Gastroesophageal sphincter (tissue), 4 donors: ENCODE data around the gene CTR9. TPM values are rescaled to one million over a fixed set of nuclear protein-coding genes. Genes with fewer than 3 reads are reported as not detected.

Experiments used
- ATAC-seq: fragments of 150-250 bp; one replicate; pipeline ENCODE4 v1.9.1; 2016; ENCODE audit warnings: mild to moderate bottlenecking, moderate library complexity
- H3K27ac ChIP-seq, 4 donors: fragments of 200-600 bp; sonication (generic) in 3 of 4; 1 replicate in 3 of 4; 2 replicates in 1 of 4; pipeline ENCODE4 v1.5.1; 2016 to 2019
- H3K27me3 ChIP-seq: fragments of 200-600 bp; sonication (generic); one replicate; pipeline ENCODE4 v1.5.1; 2019
- H3K36me3 ChIP-seq, 2 donors: fragments of 200-600 bp; sonication (generic); one replicate each; pipeline ENCODE4 v1.5.1; 2019; ENCODE audit warnings: control low read depth in 1 of 2
- H3K4me1 ChIP-seq, 3 donors: fragments of 200-600 bp; sonication (generic); 1 replicate in 2 of 3; 2 replicates in 1 of 3; pipeline ENCODE4 v1.5.1; 2016 to 2019; ENCODE audit warnings: control low read depth in 2 of 3
- H3K4me3 ChIP-seq, 2 donors: fragments of 200-600 bp; sonication (generic); one replicate each; pipeline ENCODE4 v1.5.1; 2019; ENCODE audit warnings: mild to moderate bottlenecking in 1 of 2, moderate library complexity in 1 of 2
- H3K9me3 ChIP-seq, 3 donors: fragments of 200-600 bp; sonication (generic); one replicate each; pipeline ENCODE4 v1.5.1; 2017 to 2019; ENCODE audit warnings: control low read depth in 2 of 3
- EP300 ChIP-seq: sonication (generic); formaldehyde crosslinking; IDR thresholded peaks from one replicate; pipeline ENCODE4 v1.6.1; 2017; ENCODE audit warnings: antibody characterized with exemption, mild to moderate bottlenecking
- POLR2A ChIP-seq, 2 donors: fragments of 450-650 bp; IDR thresholded peaks; one replicate each; pipeline ENCODE4 v1.6.1; 2017; ENCODE audit warnings: antibody characterized with exemption in 2 of 2, mild to moderate bottlenecking in 2 of 2, moderate library complexity in 1 of 2
- POLR2AphosphoS5 ChIP-seq: sonication (generic); formaldehyde crosslinking; IDR thresholded peaks from one replicate; pipeline ENCODE4 v1.6.1; 2017; ENCODE audit warnings: antibody characterized with exemption
- WGBS, 2 donors: methylation state at CpG; one replicate each; pipeline ENCODE4 v1.1.5; 2018; ENCODE audit warnings: low coverage in 1 of 2; 5-methylcytosine and 5-hydroxymethylcytosine counted together
- total RNA-seq, 4 donors: library from RNA; depleted of rRNA; stranded (reverse); fragments of >200 nt; gene quantifications; one replicate each; pipeline ENCODE4 v1.1.0, GENCODE V29; 2016
- TF ChIP-seq, protein P1 (sequence below), 4 experiments: fragments of 200-600 bp in 2 of 4; fragments of 450-650 bp in 2 of 4; sonication (generic) in 1 of 4; IDR thresholded peaks; one replicate each; pipeline ENCODE4 v1.5.1; 2017 to 2019; ENCODE audit warnings: antibody characterized with exemption in 4 of 4, mild to moderate bottlenecking in 2 of 4, moderate library complexity in 2 of 4

The CTR9 gene
- total RNA-seq, 4 donors from 2014 or later: 18.1 to 21.8 (median 20.9) TPM

DNA sequence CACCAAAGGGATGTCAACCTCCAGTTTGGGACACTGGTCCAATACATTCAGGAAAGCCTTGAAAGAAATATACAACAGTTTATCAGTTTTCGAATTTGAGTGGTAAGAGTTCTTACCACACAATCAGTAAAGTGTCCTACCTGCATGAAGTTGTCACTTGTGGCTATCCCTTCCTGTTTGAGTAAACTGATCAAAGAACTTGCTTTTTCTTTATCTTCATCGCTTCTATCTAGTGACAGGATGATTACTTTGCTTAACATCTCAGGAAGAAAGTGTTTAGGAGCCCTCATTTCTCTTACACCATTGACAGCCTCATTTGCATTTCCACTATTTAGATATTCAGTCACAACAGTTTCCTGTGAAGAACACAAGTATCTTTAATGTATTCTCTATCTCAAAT is 49.2 kb downstream of the CTR9 start:
- H3K4me3 ChIP-seq: no peak overlapping the region
- 90 to 93% methylated on average over 2 of the region's 2 CpGs for WGBS, 2 donors
- H3K4me1 ChIP-seq: peaks cover 1 to 72% (median 2%) of the 10 kb centered on the region in 3 donors
- H3K9me3 ChIP-seq: no peaks in the 10 kb centered on the region
- TF ChIP-seq, protein P1, sequence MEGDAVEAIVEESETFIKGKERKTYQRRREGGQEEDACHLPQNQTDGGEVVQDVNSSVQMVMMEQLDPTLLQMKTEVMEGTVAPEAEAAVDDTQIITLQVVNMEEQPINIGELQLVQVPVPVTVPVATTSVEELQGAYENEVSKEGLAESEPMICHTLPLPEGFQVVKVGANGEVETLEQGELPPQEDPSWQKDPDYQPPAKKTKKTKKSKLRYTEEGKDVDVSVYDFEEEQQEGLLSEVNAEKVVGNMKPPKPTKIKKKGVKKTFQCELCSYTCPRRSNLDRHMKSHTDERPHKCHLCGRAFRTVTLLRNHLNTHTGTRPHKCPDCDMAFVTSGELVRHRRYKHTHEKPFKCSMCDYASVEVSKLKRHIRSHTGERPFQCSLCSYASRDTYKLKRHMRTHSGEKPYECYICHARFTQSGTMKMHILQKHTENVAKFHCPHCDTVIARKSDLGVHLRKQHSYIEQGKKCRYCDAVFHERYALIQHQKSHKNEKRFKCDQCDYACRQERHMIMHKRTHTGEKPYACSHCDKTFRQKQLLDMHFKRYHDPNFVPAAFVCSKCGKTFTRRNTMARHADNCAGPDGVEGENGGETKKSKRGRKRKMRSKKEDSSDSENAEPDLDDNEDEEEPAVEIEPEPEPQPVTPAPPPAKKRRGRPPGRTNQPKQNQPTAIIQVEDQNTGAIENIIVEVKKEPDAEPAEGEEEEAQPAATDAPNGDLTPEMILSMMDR (IDR thresholded peaks at IDR 0.05): no peak
- TF ChIP-seq EP300: no peak
- TF ChIP-seq POLR2AphosphoS5: no peak
- TF ChIP-seq POLR2A (IDR thresholded peaks at IDR 0.05): no peak
- peaks cover 46 to 98% of the 10 kb centered on the region in 2 donors for H3K36me3 ChIP-seq
- H3K27me3 ChIP-seq: no peaks in the 10 kb centered on the region
- no peak for ATAC-seq
- H3K27ac ChIP-seq: peak overlapping the region in 1 of 4 donors; percentile 28

DNA sequence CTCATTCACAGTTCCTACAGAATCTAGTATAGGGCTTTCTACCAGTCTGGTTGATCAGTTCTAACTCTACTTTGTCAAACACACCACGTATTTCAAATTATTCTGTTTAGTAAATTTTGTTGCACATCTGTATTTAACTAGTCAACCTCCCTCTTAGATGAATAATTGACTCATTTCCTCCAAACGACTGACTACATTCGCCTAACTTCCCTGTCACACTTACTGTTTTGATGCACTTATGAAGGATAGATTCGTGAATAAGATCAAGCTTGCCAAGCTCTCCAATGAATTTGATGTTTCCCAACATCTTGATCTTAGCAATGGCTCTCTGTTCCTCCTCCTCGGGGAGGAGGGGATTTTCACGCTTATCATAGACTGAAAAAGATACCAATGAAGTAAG is 52.6 kb downstream of the CTR9 start:
- WGBS, 2 donors: 48 to 65% methylated on average over 6 of the region's 6 CpGs
- no peaks in the 10 kb centered on the region for H3K27me3 ChIP-seq
- no peak for ATAC-seq
- no peaks in the 10 kb centered on the region for H3K9me3 ChIP-seq
- peak overlapping the region in 1 of 4 donors; percentile 8 for H3K27ac ChIP-seq
- no peak overlapping the region for H3K4me3 ChIP-seq
- TF ChIP-seq, protein P1 (IDR thresholded peaks at IDR 0.05): no peak
- no peak for TF ChIP-seq POLR2AphosphoS5
- no peak for TF ChIP-seq POLR2A (IDR thresholded peaks at IDR 0.05)
- no peak for TF ChIP-seq EP300
- peaks cover 11 to 86% (median 19%) of the 10 kb centered on the region in 3 donors for H3K4me1 ChIP-seq
- peaks cover 44 to 84% of the 10 kb centered on the region in 2 donors for H3K36me3 ChIP-seq

DNA sequence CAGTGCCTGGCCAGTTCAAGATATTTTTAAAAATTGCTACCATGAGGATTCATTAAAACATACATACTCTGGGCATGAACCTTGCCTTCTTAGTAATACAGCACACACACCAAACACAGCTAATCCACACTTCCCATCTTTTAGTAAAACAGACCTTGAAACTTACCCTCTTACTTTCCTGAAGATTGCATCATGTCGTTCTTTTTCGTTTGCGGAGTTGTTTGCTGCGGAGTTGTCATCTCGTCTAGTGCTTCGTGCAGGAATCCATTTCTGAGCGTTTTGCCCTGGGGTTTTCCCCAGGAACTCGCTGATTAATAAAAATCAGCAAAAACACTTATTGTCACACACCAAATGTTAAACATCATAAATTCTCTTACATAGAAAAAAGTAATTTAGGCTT is 54.7 kb downstream of the CTR9 start:
- Histone ChIP-seq H3K4me1 (peaks cover 11 to 78% (median 19%) of the 10 kb centered on the region in 3 donors), H3K9me3 (no peaks in the 10 kb centered on the region), H3K4me3 (no peak overlapping the region), H3K27ac (peak overlapping the region in 2 of 4 donors; percentile 17 to 22), H3K36me3 (peaks cover 24 to 63% of the 10 kb centered on the region in 2 donors), H3K27me3 (no peaks in the 10 kb centered on the region)
- WGBS, 2 donors: 72 to 76% methylated on average over 7 to 8 of the region's 8 CpGs
- ATAC-seq: no peak
- TF ChIP-seq EP300 (no peak), POLR2AphosphoS5 (no peak), POLR2A (IDR thresholded peaks at IDR 0.05) (no peak)
- TF ChIP-seq, protein P1 (IDR thresholded peaks at IDR 0.05): no peak

DNA sequence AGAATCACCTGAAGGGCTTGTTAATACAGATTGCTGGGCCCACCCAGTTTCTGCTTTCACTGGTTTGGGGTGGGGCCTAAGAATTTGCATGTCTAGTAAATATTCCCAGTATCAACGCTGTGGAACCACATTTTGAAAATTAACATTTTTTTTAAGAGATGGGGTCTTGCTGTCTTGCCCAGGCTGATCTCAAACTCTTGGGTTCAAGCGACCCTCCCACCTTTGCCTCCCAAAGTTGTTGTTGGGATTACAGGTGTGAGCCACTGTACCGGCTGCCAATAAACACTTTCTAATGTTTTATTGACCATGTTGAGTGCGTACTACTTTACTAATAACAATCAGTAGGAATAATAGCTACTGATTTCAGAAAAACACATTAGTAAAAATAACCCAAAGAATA is 55.2 kb downstream of the CTR9 start:
- Histone ChIP-seq H3K4me1 (peaks cover 11 to 74% (median 19%) of the 10 kb centered on the region in 3 donors), H3K27me3 (no peaks in the 10 kb centered on the region)
- ATAC-seq: no peak

More for the DNA sequence above, 55.2 kb downstream of the CTR9 start:
- Histone ChIP-seq H3K36me3 (peaks cover 21 to 59% of the 10 kb centered on the region in 2 donors), H3K27ac (peak overlapping the region in 2 of 4 donors; percentile 97 to 99), H3K4me3 (peak overlapping the region in 1 of 2 donors; percentile 77), H3K9me3 (no peaks in the 10 kb centered on the region)
- no peak for TF ChIP-seq POLR2AphosphoS5
- TF ChIP-seq, protein P1 (IDR thresholded peaks at IDR 0.05): no peak
- no peak for TF ChIP-seq POLR2A (IDR thresholded peaks at IDR 0.05)
- no peak for TF ChIP-seq EP300
- 60 to 82% methylated on average over 1 to 2 of the region's 4 CpGs for WGBS, 2 donors
